22Rv1 (cell line): Measurements from ENCODE around the gene NAPEPLD.

Experiments
- ZFX ChIP-seq: fragments of 450-650 bp; IDR thresholded peaks from 2 replicates; pipeline ENCODE4 v1.6.1; 2017; ENCODE audit warnings: antibody characterized with exemption, borderline replicate concordance
- TF ChIP-seq, protein P1 (sequence below): fragments of 450-650 bp; IDR thresholded peaks from 2 replicates; pipeline ENCODE4 v1.5.1; 2017; ENCODE audit warnings: mild to moderate bottlenecking

DNA sequence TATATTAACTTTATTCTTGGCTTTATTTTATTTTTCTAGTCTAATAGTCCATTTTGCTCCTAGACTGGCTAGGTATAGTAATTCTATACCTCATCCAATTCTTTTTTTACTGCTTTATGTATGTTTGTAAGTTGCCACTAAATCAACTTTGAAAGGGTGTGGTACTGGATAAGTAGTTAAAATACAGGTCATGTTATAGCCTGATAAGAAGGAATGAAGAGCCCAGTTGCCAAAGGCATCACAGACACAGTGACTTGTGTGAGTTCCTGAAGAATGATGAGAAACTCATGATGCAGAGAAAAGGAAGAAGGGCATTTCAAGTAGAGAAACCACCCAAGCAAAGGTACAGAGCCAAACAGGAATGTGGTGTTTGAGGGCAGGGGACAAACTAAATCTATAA is 27.3 kb downstream of the NAPEPLD start:
- TF ChIP-seq, protein P1, sequence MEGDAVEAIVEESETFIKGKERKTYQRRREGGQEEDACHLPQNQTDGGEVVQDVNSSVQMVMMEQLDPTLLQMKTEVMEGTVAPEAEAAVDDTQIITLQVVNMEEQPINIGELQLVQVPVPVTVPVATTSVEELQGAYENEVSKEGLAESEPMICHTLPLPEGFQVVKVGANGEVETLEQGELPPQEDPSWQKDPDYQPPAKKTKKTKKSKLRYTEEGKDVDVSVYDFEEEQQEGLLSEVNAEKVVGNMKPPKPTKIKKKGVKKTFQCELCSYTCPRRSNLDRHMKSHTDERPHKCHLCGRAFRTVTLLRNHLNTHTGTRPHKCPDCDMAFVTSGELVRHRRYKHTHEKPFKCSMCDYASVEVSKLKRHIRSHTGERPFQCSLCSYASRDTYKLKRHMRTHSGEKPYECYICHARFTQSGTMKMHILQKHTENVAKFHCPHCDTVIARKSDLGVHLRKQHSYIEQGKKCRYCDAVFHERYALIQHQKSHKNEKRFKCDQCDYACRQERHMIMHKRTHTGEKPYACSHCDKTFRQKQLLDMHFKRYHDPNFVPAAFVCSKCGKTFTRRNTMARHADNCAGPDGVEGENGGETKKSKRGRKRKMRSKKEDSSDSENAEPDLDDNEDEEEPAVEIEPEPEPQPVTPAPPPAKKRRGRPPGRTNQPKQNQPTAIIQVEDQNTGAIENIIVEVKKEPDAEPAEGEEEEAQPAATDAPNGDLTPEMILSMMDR = no peak
- TF ChIP-seq ZFX = no peak
